ENCODE results near the gene SND1.

Gene SND1

GRCh38 chr7:127802845-127803244 is 150.9 kb downstream of the SND1 start:
- in situ Hi-C loops (cut with HindIII; ENCODE audit: low sequenced_read_pairs) = no loop called here

GRCh38 chr7:127803626-127804025 is 151.6 kb downstream of the SND1 start:
- H3K4me3 ChIP-seq (ENCODE audit: low read depth, low read length) = no peak overlapping the region
- DNase-seq (ENCODE audit: low read depth) = no peak
- TF ChIP-seq CTCF (IDR thresholded peaks at IDR 0.05; ENCODE audit: low read depth, low read length, missing control alignments) = no peak
- in situ Hi-C loops (cut with HindIII; ENCODE audit: low sequenced_read_pairs) = no loop called here

More at GRCh38 chr7:127802845-127803244, 150.9 kb downstream of the SND1 start:
- no peak overlapping the region for H3K4me3 ChIP-seq (ENCODE audit: low read depth, low read length)
- DNase-seq (ENCODE audit: low read depth) = no peak
- no peak for TF ChIP-seq CTCF (IDR thresholded peaks at IDR 0.05; ENCODE audit: low read depth, low read length, missing control alignments)

GRCh38 chr7:127807340-127807739 is 155.3 kb downstream of the SND1 start:
- TF ChIP-seq CTCF (IDR thresholded peaks at IDR 0.05; ENCODE audit: low read depth, low read length, missing control alignments) = no peak
- no peak overlapping the region for H3K4me3 ChIP-seq (ENCODE audit: low read depth, low read length)
- in situ Hi-C loops (cut with HindIII; ENCODE audit: low sequenced_read_pairs) = no loop called here
- DNase-seq (ENCODE audit: low read depth) = no peak

GRCh38 chr7:127807829-127808228 is 155.8 kb downstream of the SND1 start:
- in situ Hi-C loops (cut with HindIII; ENCODE audit: low sequenced_read_pairs) = no loop called here
- no peak overlapping the region for H3K4me3 ChIP-seq (ENCODE audit: low read depth, low read length)

GRCh38 chr7:127809261-127809702 is 157.3 kb downstream of the SND1 start:
- in situ Hi-C loops (cut with HindIII; ENCODE audit: low sequenced_read_pairs) = no loop called here
- no peak for TF ChIP-seq CTCF (IDR thresholded peaks at IDR 0.05; ENCODE audit: low read depth, low read length, missing control alignments)
- no peak overlapping the region for H3K4me3 ChIP-seq (ENCODE audit: low read depth, low read length)
- no peak for DNase-seq (ENCODE audit: low read depth)

More at GRCh38 chr7:127807829-127808228, 155.8 kb downstream of the SND1 start:
- no peak for DNase-seq (ENCODE audit: low read depth)
- TF ChIP-seq CTCF (IDR thresholded peaks at IDR 0.05; ENCODE audit: low read depth, low read length, missing control alignments) = no peak

GRCh38 chr7:127810113-127810512 is 158.1 kb downstream of the SND1 start:
- no peak for TF ChIP-seq CTCF (IDR thresholded peaks at IDR 0.05; ENCODE audit: low read depth, low read length, missing control alignments)
- in situ Hi-C loops (cut with HindIII; ENCODE audit: low sequenced_read_pairs) = no loop called here
- no peak overlapping the region for H3K4me3 ChIP-seq (ENCODE audit: low read depth, low read length)
- no peak for DNase-seq (ENCODE audit: low read depth)

All from astrocyte of the cerebellum (primary cell).